RWPE1 (cell line): Measurements from ENCODE around the gene PLD3.
A peak's percentile ranks its signal among the peaks of the same experiment; 100 is the strongest.

Experiments
- CTCF ChIA-PET: fragments of 350-600 bp; sonication (Branson Sonifier 250); formaldehyde crosslinking; extraction: SDS; loops from one replicate; lab custom pipeline; 2021; lab: Yijun Ruan, JAX
- POLR2A ChIA-PET: fragments of 400-600 bp; formaldehyde crosslinking; extraction: SDS; loops from one replicate; lab custom pipeline; 2020; ENCODE audit warnings: antibody characterized with exemption; ENCODE audit not compliant: low non-redundant PET; lab: Yijun Ruan, JAX
- DNase-seq: peaks from one replicate; pipeline ENCODE4 v3.0.0; 2012; ENCODE audit warnings: low spot score
- H3K27ac ChIP-seq: fragments of 450-650 bp; 2 replicates; pipeline ENCODE4 v1.5.1; 2017
- TF ChIP-seq, protein P1 (sequence below): fragments of 450-650 bp; conservative IDR thresholded peaks from 2 replicates; pipeline ENCODE4 v1.5.1; 2017; ENCODE audit warnings: low read depth, mild to moderate bottlenecking

The PLD3 gene

DNA sequence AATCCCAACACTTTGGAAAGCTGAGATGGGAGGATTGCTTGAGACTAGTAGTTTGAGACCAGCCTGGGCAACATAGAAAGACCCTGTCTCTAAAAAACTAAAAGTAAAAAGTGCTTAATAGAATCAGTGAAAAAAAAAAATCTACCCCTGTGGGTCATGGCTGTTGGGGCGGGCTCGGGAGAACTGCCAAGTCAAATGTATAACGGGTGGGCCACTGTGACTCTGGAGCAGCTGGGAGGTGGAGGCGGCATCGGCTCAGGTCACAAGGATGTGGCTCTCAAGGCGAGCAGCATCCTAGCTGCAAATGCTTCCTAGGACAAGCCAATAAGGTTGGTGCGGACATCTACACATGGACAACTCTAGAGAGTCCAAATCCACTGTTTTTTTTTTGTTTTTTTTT, 31.2 kb upstream of the PLD3 start:
- TF ChIP-seq, protein P1, sequence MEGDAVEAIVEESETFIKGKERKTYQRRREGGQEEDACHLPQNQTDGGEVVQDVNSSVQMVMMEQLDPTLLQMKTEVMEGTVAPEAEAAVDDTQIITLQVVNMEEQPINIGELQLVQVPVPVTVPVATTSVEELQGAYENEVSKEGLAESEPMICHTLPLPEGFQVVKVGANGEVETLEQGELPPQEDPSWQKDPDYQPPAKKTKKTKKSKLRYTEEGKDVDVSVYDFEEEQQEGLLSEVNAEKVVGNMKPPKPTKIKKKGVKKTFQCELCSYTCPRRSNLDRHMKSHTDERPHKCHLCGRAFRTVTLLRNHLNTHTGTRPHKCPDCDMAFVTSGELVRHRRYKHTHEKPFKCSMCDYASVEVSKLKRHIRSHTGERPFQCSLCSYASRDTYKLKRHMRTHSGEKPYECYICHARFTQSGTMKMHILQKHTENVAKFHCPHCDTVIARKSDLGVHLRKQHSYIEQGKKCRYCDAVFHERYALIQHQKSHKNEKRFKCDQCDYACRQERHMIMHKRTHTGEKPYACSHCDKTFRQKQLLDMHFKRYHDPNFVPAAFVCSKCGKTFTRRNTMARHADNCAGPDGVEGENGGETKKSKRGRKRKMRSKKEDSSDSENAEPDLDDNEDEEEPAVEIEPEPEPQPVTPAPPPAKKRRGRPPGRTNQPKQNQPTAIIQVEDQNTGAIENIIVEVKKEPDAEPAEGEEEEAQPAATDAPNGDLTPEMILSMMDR: no peak
- CTCF ChIA-PET: interaction anchor here (1.5 kb wide), 1 partner anchor 12 kb away, joined by 7 read pairs; no protein-coding TSS in a partner anchor
- no peak for DNase-seq
- H3K27ac ChIP-seq: no peak overlapping the region
- POLR2A ChIA-PET: interaction anchor here (0.6 kb wide), 1 partner anchor 107 kb away, joined by 4 read pairs; no protein-coding TSS in a partner anchor

DNA sequence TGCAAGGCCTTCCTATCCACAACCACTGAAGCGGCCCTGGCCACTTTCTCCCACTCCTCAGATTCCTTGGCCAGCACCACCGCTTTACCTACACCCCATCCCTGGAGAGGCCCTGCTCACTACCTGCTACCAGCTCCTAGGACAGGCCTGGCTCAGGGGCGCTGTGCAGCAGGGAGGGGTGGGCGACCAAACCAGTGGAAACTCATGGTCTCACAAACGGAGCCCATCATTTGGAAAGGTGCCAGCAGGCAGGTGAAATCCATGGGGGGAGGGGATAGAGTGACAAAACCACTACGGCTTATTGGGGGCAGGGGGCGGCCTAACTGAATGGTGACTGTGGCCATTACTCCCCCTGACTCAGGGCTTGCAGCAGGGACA, 27.9 kb upstream of the PLD3 start:
- DNase-seq: no peak
- peak overlapping the region; percentile 5; the same call in 1 of the 2 replicates for H3K27ac ChIP-seq
- CTCF ChIA-PET: no interaction called here
- TF ChIP-seq, protein P1: no peak
- POLR2A ChIA-PET: no interaction called here

DNA sequence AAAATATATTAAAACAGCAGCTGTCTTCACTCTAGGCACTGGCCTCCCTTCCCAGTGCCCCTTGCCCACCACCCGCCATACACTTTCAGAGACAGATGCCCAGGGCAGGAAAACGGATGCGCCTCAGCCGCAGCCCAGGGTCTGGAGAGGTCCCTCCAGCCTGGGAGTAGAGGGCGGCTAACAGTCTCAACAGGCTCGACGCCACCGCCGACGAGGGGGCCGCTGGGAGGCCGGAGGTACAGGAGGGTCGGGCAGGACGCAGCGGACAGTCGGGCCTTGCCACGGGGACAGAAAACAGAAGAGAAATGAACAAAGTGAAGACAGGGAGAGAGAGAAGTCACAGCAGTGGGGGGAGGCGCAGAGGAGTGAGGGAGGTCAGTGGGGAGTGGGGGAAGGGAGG, 27.4 kb upstream of the PLD3 start:
- ChIA-PET CTCF (no interaction called here), POLR2A (no interaction called here)
- no peak overlapping the region for H3K27ac ChIP-seq
- TF ChIP-seq, protein P1: no peak
- no peak for DNase-seq

DNA sequence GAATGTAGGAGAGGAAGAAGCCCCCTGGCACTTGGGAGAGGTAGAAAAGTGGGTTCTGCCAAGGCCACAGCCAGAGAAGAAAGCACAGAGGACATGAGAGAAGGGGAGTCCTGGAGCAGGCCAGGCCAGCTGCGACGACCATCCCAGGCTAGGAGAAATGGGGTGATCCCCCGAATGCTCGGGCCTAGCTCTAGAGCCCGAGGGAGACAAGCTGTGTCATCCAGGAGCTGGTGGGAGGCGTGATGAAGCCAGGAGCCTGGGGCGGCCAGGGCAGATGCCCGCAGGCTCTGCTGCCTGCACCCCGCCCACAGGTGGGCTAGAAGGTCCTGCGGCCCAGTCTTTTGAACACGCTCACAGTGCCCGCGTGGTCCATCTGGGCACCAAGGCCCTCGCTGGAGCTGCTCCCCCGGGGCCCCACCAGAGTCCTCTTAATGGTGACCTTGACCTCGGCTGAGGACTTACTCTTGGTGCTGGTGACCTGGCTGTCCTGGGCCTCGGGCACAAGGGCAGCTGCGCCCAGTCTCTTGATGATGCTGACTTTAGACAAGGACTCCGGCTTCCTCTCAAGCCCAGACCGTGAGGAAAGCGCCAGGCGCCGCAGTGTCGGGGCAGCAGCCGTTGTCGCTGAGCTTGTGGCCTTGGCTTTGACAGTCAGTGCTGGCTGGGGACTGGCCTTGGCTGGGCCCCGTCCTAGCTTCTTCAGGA, 26.8 kb upstream of the PLD3 start:
- POLR2A ChIA-PET: no interaction called here
- DNase-seq: no peak
- TF ChIP-seq, protein P1: no peak
- CTCF ChIA-PET: no interaction called here
- no peak overlapping the region for H3K27ac ChIP-seq

DNA sequence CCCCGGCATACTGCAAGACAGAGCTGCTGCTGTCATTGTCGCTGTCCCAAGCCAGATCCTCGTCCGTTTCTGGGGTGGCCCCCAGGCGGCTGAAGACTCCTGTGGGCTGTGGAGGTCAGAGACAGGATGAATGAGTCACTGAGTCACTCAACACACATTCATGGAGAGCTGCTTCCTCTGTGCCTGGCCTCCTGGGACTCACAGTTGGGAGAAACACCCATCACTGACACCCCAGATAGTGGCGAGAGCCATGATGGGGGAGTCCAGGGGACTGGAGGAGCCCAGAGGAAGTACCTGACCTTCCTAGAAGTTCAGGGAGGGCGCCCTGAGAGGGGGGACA, 26.3 kb upstream of the PLD3 start:
- ChIA-PET CTCF (no interaction called here), POLR2A (no interaction called here)
- DNase-seq: no peak
- no peak overlapping the region for H3K27ac ChIP-seq
- TF ChIP-seq, protein P1: no peak

DNA sequence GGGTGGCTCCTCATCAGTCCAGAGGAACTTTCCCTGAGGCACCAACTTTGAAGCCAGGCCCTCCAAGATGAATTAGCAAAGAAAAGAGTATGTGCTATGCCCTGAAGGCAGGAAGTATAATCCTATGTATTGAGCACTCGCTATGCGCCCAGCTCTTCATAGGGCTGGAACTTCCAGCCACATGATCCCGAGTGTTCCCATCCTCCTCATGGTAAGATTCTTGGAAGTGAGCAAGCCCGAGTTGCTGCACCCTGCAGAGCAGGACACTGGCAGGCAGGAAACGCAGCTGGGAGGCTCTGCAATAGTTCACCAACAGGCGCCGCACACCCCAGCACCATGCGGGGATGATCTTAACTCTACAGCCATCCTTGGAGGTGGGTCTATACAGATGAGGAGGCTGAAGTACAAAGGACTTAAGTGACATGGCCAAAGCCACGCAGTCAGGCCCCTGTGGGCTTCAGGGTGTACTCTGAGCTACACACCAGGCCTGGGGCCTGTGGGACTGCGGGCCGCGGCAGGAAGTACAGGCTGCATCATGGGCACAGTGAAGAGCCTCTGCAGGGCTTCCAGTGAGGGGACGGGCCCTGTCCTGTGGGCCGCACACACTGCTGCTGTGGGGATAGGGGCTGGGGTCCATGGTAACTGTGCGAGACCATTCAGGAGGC, 25.4 kb upstream of the PLD3 start:
- CTCF ChIA-PET: no interaction called here
- POLR2A ChIA-PET: no interaction called here
- 0 out of 2 replicates have a peak overlapping the region, but pooled peaks have one; percentile 3 for H3K27ac ChIP-seq

More for the DNA sequence above, 25.4 kb upstream of the PLD3 start:
- no peak for DNase-seq
- TF ChIP-seq, protein P1: no peak
